ENCODE results near the gene GAGE12J.

GAGE12J gene

DNA sequence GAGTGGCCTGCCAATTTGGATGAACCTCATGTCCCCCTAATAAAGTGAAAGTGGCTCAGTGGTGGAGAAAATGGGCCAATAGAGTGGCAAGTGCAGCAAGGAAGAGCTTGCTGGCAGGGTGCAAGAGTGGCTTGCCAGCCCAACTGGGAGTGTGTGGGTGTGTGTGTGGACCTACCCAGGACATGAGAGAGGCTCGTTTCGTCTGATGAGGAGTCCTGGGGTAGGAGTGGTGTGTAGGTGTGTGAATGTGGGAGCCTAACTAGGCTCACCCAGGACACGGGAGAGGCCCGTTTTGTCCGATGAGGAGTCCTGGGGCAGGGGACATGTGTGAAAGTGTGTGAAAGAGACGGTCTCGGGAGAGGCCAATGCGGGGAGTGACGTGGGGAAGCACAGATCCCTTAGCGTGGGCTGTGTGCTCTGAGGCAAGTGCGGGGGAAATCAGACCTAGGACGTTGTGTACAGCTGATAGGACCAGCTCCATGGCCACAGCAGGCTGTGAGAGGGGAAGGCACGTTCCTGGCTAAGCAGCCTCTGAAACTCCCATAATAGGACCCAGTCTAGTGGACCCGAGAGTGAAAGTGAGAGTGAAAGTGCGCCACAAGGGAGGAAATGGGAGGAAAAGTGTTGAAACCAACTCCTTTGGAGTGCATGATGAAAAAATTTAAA, 13.1 kb upstream of the GAGE12J start:
- Histone ChIP-seq H3K4me2 (ENCODE audit: low read length) (no peak overlapping the region), H3K79me2 (ENCODE audit: control insufficient read depth, low read length) (no peaks in the 10 kb centered on the region), H3K27ac (ENCODE audit: low read depth, low read length) (no peak overlapping the region), H3K9me3 (ENCODE audit: control insufficient read depth, insufficient read depth, low read length) (no peaks in the 10 kb centered on the region), H3K9me2 (replicated peaks; ENCODE audit: control insufficient read depth, low read length) (no peaks in the 10 kb centered on the region), H3F3A (ENCODE audit: control insufficient read depth, insufficient read depth) (no peaks in the 10 kb centered on the region), H3K4me1 (ENCODE audit: control insufficient read depth, low read length) (no peaks in the 10 kb centered on the region), H4K20me1 (ENCODE audit: control insufficient read depth, insufficient read depth, low read depth, low read length) (no peaks in the 10 kb centered on the region), H3K36me3 (ENCODE audit: control insufficient read depth, low read length) (no peaks in the 10 kb centered on the region), H3K4me3 (ENCODE audit: low read length) (no peak overlapping the region), H3K27me3 (ENCODE audit: control insufficient read depth, low read length) (no peaks in the 10 kb centered on the region)
- TF ChIP-seq, protein P1, sequence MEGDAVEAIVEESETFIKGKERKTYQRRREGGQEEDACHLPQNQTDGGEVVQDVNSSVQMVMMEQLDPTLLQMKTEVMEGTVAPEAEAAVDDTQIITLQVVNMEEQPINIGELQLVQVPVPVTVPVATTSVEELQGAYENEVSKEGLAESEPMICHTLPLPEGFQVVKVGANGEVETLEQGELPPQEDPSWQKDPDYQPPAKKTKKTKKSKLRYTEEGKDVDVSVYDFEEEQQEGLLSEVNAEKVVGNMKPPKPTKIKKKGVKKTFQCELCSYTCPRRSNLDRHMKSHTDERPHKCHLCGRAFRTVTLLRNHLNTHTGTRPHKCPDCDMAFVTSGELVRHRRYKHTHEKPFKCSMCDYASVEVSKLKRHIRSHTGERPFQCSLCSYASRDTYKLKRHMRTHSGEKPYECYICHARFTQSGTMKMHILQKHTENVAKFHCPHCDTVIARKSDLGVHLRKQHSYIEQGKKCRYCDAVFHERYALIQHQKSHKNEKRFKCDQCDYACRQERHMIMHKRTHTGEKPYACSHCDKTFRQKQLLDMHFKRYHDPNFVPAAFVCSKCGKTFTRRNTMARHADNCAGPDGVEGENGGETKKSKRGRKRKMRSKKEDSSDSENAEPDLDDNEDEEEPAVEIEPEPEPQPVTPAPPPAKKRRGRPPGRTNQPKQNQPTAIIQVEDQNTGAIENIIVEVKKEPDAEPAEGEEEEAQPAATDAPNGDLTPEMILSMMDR (IDR thresholded peaks at IDR 0.05; ENCODE audit: low read depth, low read length, poor library complexity, severe bottlenecking): no peak
- no peak for TF ChIP-seq EZH2phosphoT487 (IDR thresholded peaks at IDR 0.05; ENCODE audit: borderline replicate concordance, low read length)

DNA sequence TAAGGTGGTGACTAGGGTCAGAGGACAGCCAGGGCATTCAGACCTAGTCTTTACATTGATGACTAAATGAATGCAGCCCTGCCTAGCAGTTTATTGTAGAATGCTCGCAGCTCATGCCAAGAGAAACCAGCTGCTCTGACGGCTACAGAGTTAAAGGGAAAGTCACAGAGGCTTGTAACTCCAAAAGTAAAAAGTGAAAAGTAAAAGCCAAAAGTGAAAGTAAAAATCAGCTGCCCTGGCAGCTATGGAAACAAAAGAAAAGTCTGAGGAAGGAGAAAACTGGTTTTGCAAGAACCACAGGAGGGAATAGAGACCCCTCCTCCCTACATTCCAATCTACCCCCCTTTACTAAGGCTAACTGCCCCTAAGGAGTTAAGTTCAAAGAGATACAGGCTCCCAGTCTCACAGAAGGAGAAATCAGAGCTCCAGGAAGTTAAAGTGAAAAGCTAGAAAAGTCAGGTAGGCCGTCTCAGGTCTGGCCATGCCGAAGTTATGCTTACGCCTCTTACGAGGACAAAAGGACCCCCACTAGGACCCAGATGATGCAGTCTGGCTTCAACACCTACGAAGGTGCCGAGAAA, 12.3 kb upstream of the GAGE12J start:
- Histone ChIP-seq H3K9me3 (ENCODE audit: control insufficient read depth, insufficient read depth, low read length) (no peaks in the 10 kb centered on the region), H3K4me1 (ENCODE audit: control insufficient read depth, low read length) (no peaks in the 10 kb centered on the region), H3K4me3 (ENCODE audit: low read length) (no peak overlapping the region), H3K4me2 (ENCODE audit: low read length) (no peak overlapping the region), H4K20me1 (ENCODE audit: control insufficient read depth, insufficient read depth, low read depth, low read length) (no peaks in the 10 kb centered on the region), H3K9me2 (replicated peaks; ENCODE audit: control insufficient read depth, low read length) (no peaks in the 10 kb centered on the region), H3F3A (ENCODE audit: control insufficient read depth, insufficient read depth) (no peaks in the 10 kb centered on the region), H3K79me2 (ENCODE audit: control insufficient read depth, low read length) (no peaks in the 10 kb centered on the region), H3K36me3 (ENCODE audit: control insufficient read depth, low read length) (no peaks in the 10 kb centered on the region), H3K27me3 (ENCODE audit: control insufficient read depth, low read length) (no peaks in the 10 kb centered on the region), H3K27ac (ENCODE audit: low read depth, low read length) (no peak overlapping the region)
- TF ChIP-seq EZH2phosphoT487 (IDR thresholded peaks at IDR 0.05; ENCODE audit: borderline replicate concordance, low read length): no peak
- TF ChIP-seq, protein P1 (IDR thresholded peaks at IDR 0.05; ENCODE audit: low read depth, low read length, poor library complexity, severe bottlenecking): no peak

DNA sequence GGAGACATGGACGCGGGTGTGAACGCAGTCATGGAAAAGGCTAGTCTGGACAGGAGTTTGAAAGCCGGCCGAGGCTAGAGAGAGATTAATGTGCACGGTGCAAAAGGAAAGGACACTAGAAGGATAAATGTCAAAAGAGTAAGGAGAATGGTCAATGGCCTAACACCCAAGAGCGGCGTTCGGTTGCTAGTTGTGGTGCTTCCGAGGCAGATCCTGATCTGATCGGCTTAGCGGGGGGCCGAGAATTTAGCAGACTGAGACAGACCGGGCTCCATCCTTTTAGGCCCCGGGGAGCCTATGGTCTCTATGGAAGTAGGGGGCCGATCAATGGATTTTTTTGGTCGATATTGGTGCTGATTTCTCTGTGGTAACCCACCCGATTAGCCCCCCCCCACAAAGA, 11.5 kb upstream of the GAGE12J start:
- TF ChIP-seq, protein P1 (IDR thresholded peaks at IDR 0.05; ENCODE audit: low read depth, low read length, poor library complexity, severe bottlenecking): no peak
- TF ChIP-seq EZH2phosphoT487 (IDR thresholded peaks at IDR 0.05; ENCODE audit: borderline replicate concordance, low read length): no peak
- Histone ChIP-seq H3K4me2 (ENCODE audit: low read length) (no peak overlapping the region), H3K4me3 (ENCODE audit: low read length) (no peak overlapping the region), H3K79me2 (ENCODE audit: control insufficient read depth, low read length) (no peaks in the 10 kb centered on the region), H3K27me3 (ENCODE audit: control insufficient read depth, low read length) (no peaks in the 10 kb centered on the region), H3K9me3 (ENCODE audit: control insufficient read depth, insufficient read depth, low read length) (no peaks in the 10 kb centered on the region), H3K9me2 (replicated peaks; ENCODE audit: control insufficient read depth, low read length) (no peaks in the 10 kb centered on the region), H3K36me3 (ENCODE audit: control insufficient read depth, low read length) (no peaks in the 10 kb centered on the region), H3K4me1 (ENCODE audit: control insufficient read depth, low read length) (no peaks in the 10 kb centered on the region), H3F3A (ENCODE audit: control insufficient read depth, insufficient read depth) (no peaks in the 10 kb centered on the region), H3K27ac (ENCODE audit: low read depth, low read length) (no peak overlapping the region), H4K20me1 (ENCODE audit: control insufficient read depth, insufficient read depth, low read depth, low read length) (no peaks in the 10 kb centered on the region)
